IMR-90 (cell line): ENCODE data around the gene ANKRD30A. TPM values are rescaled to one million over a fixed set of nuclear protein-coding genes. Genes with fewer than 3 reads are reported as not detected.

Source experiments
- ATAC-seq: fragments of 200-7000 bp; cut with Tn5 transposase; 2 replicates; pipeline ENCODE4 v1.9.1; 2020; ENCODE audit warnings: low read depth, mild to moderate bottlenecking, moderate library complexity
- BruUV-seq: library from RNA; stranded (reverse); fragments of 400-500 nt; replicated peaks from 2 replicates; lab custom pipeline; 2021; lab: Mats Ljungman, UMichigan
- CTCF ChIA-PET: fragments of 300-600 bp; formaldehyde crosslinking; extraction: SDS; loops from one replicate; lab custom pipeline; 2021; ENCODE audit warnings: antibody characterized with exemption; lab: Yijun Ruan, JAX
- POLR2A ChIA-PET: fragments of 300-600 bp; sonication (Branson Sonifier 250); formaldehyde crosslinking; loops from one replicate; lab custom pipeline; 2022; ENCODE audit warnings: antibody characterized with exemption; ENCODE audit not compliant: unreplicated experiment; lab: Charles Lee
- DNase-seq: peaks from one replicate; pipeline ENCODE4 v3.0.0; 2013
- H2AFZ ChIP-seq: replicated peaks from 2 replicates; pipeline ENCODE3; 2013; ENCODE audit warnings: low read length, mild to moderate bottlenecking; ENCODE audit not compliant: poor library complexity
- H2AK5ac ChIP-seq: 2 replicates; pipeline ENCODE4 v1.6.1; 2013; ENCODE audit warnings: low read depth, low read length, inconsistent platforms
- H2AK9ac ChIP-seq: replicated peaks from 2 replicates; pipeline ENCODE3; 2013; ENCODE audit warnings: mild to moderate bottlenecking, low read depth, low read length, moderate library complexity; ENCODE audit not compliant: poor library complexity
- H2BK120ac ChIP-seq: 2 replicates; pipeline ENCODE4 v1.6.1; 2013; ENCODE audit warnings: low read depth, low read length, inconsistent platforms
- H2BK15ac ChIP-seq: 3 replicates; pipeline ENCODE4 v1.6.1; 2013; ENCODE audit warnings: low read depth, low read length, inconsistent platforms
- H2BK20ac ChIP-seq: 2 replicates; pipeline ENCODE4 v1.6.1; 2013; ENCODE audit warnings: low read depth, mild to moderate bottlenecking, inconsistent platforms, low read length, moderate library complexity
- H2BK5ac ChIP-seq: 2 replicates; pipeline ENCODE4 v1.6.1; 2013; ENCODE audit warnings: mild to moderate bottlenecking, low read depth, low read length, inconsistent platforms; ENCODE audit not compliant: poor library complexity, severe bottlenecking
- H3K14ac ChIP-seq: replicated peaks from 2 replicates; pipeline ENCODE4 v1.6.1; 2013; ENCODE audit warnings: low read depth, low read length, inconsistent platforms
- H3K18ac ChIP-seq: 2 replicates; pipeline ENCODE4 v1.6.1; 2013; ENCODE audit warnings: low read depth, low read length, control low read depth
- H3K23ac ChIP-seq: 2 replicates; pipeline ENCODE4 v1.6.1; 2013; ENCODE audit warnings: low read depth, low read length, inconsistent platforms
- H3K27ac ChIP-seq: 2 replicates; pipeline ENCODE4 v1.5.1; 2013; ENCODE audit warnings: mild to moderate bottlenecking, control low read depth, low read length; ENCODE audit not compliant: insufficient read depth
- H3K27me3 ChIP-seq: 2 replicates; pipeline ENCODE4 v1.6.1; 2013; ENCODE audit warnings: low read length; ENCODE audit not compliant: control insufficient read depth, insufficient read depth
- H3K36me3 ChIP-seq: 2 replicates; pipeline ENCODE4 v1.6.1; 2013; ENCODE audit warnings: low read length, mixed read lengths; ENCODE audit not compliant: control insufficient read depth, insufficient read depth
- H3K4ac ChIP-seq: 2 replicates; pipeline ENCODE4 v1.6.1; 2013; ENCODE audit warnings: low read depth, low read length, inconsistent platforms
- H3K4me1 ChIP-seq: 2 replicates; pipeline ENCODE4 v1.6.1; 2013; ENCODE audit warnings: low read length, mixed read lengths; ENCODE audit not compliant: control insufficient read depth, insufficient read depth
- H3K4me2 ChIP-seq: 2 replicates; pipeline ENCODE4 v1.6.1; 2013; ENCODE audit warnings: low read depth, mild to moderate bottlenecking, control low read depth, low read length, moderate library complexity
- H3K4me3 ChIP-seq: 2 replicates; pipeline ENCODE4 v1.5.1; 2013; ENCODE audit warnings: low read depth, mild to moderate bottlenecking, control low read depth, low read length, moderate library complexity; ENCODE audit not compliant: insufficient read depth
- H3K56ac ChIP-seq: 2 replicates; pipeline ENCODE4 v1.6.1; 2013; ENCODE audit warnings: low read length, inconsistent platforms; ENCODE audit not compliant: insufficient read depth; ENCODE audit errors: extremely low read depth
- H3K79me1 ChIP-seq, 2 experiments: 2 replicates each; pipeline ENCODE4 v1.6.1; 2013; ENCODE audit warnings: low read length in 2 of 2, inconsistent platforms in 1 of 2, low read depth in 1 of 2
- H3K9ac ChIP-seq: 2 replicates; pipeline ENCODE4 v1.6.1; 2013; ENCODE audit warnings: low read depth, low read length, control low read depth
- H3K9me1 ChIP-seq: 2 replicates; pipeline ENCODE4 v1.6.1; 2013; ENCODE audit warnings: low read length, inconsistent platforms; ENCODE audit not compliant: insufficient read depth
- H3K9me3 ChIP-seq: 2 replicates; pipeline ENCODE4 v1.6.1; 2013; ENCODE audit warnings: low read length; ENCODE audit not compliant: control insufficient read depth, insufficient read depth
- H4K20me1 ChIP-seq: 2 replicates; pipeline ENCODE4 v1.6.1; 2013; ENCODE audit warnings: low read length, inconsistent platforms; ENCODE audit not compliant: insufficient read depth
- H4K5ac ChIP-seq: 2 replicates; pipeline ENCODE4 v1.6.1; 2013; ENCODE audit warnings: mild to moderate bottlenecking, low read depth, low read length, control low read depth
- H4K8ac ChIP-seq, 2 experiments: 2 replicates each; pipeline ENCODE4 v1.6.1; 2013; ENCODE audit warnings: low read depth in 2 of 2, low read length in 2 of 2, control low read depth in 1 of 2, inconsistent platforms in 1 of 2
- H4K91ac ChIP-seq: 2 replicates; pipeline ENCODE4 v1.6.1; 2013; ENCODE audit warnings: low read depth, low read length, inconsistent platforms; ENCODE audit not compliant: insufficient read depth
- BHLHE40 ChIP-seq: fragments of 150-350 bp; IDR thresholded peaks from 2 replicates; pipeline ENCODE4 v1.6.1; 2016; ENCODE audit warnings: mild to moderate bottlenecking, low read depth, low read length
- CEBPB ChIP-seq: IDR thresholded peaks from 2 replicates; pipeline ENCODE4 v1.6.1; 2012; ENCODE audit warnings: low read depth, low read length, improper control_type of control experiment
- CHD1 ChIP-seq: IDR thresholded peaks from 2 replicates; pipeline ENCODE4 v1.6.1; 2012; ENCODE audit warnings: low read depth, low read length, improper control_type of control experiment
- FOS ChIP-seq: fragments of 150-350 bp; IDR thresholded peaks from 2 replicates; pipeline ENCODE4 v1.6.1; 2016; ENCODE audit warnings: low read depth, low read length
- MAFK ChIP-seq: IDR thresholded peaks from 2 replicates; pipeline ENCODE4 v1.6.1; 2012; ENCODE audit warnings: low read depth, low read length, improper control_type of control experiment
- MAZ ChIP-seq: IDR thresholded peaks from 2 replicates; pipeline ENCODE4 v1.6.1; 2012; ENCODE audit warnings: low read depth, mild to moderate bottlenecking, low read length, improper control_type of control experiment, moderate library complexity, borderline replicate concordance
- MXI1 ChIP-seq: IDR thresholded peaks from 2 replicates; pipeline ENCODE4 v1.6.1; 2012; ENCODE audit warnings: low read depth, mild to moderate bottlenecking, low read length, moderate library complexity, borderline replicate concordance
- NFE2L2 ChIP-seq: fragments of 150-350 bp; IDR thresholded peaks from 2 replicates; pipeline ENCODE4 v1.6.1; 2016; ENCODE audit warnings: low read depth, mild to moderate bottlenecking, low read length
- POLR2A ChIP-seq: IDR thresholded peaks from 2 replicates; pipeline ENCODE4 v1.6.1; 2012; ENCODE audit warnings: mild to moderate bottlenecking, low read depth, low read length
- RAD21 ChIP-seq: IDR thresholded peaks from 2 replicates; pipeline ENCODE4 v1.6.1; 2012; ENCODE audit warnings: low read length, improper control_type of control experiment
- RCOR1 ChIP-seq: IDR thresholded peaks from 2 replicates; pipeline ENCODE4 v1.6.1; 2012; ENCODE audit warnings: mild to moderate bottlenecking, low read length, improper control_type of control experiment; ENCODE audit not compliant: insufficient replicate concordance
- RFX5 ChIP-seq: IDR thresholded peaks from 2 replicates; pipeline ENCODE4 v1.8.0; 2012; ENCODE audit warnings: low read depth, mild to moderate bottlenecking, low read length, moderate library complexity
- SMC3 ChIP-seq: fragments of 150-350 bp; IDR thresholded peaks from 2 replicates; pipeline ENCODE4 v1.6.1; 2016; ENCODE audit warnings: low read depth, mild to moderate bottlenecking, antibody characterized with exemption, low read length, moderate library complexity
- WGBS, 2 experiments: methylation state at CpG; one replicate each; pipeline versions ENCODE4 v1.1.5 to v1.1.7; 2013; ENCODE audit warnings: missing lambda C conversion rate in 2 of 2; ENCODE audit not compliant: insufficient read length in 1 of 2; ENCODE audit errors: extremely low coverage in 2 of 2; 5-methylcytosine and 5-hydroxymethylcytosine counted together
- dilution Hi-C: fragments of 300-500 bp; cut with HindIII; formaldehyde crosslinking; loops from one replicate; pipeline ENCODE4 v1.14.3; 2018; ENCODE audit warnings: low sequenced_read_pairs; ENCODE audit not compliant: unreplicated experiment
- in situ Hi-C: fragments of 300-500 bp; cut with MboI; formaldehyde crosslinking; loops from 3 replicates; pipeline ENCODE4 v1.14.3; 2019; ENCODE audit warnings: low sequenced_read_pairs, inconsistent platforms, mixed read lengths
- intact Hi-C: fragments of 100-400 bp; cut with micrococcal nuclease; formaldehyde crosslinking; loops from 2 replicates; pipeline ENCODE4 v1.10.0; 2022
- polyA plus RNA-seq, 3 experiments: library from polyadenylated mRNA; depleted of rRNA; stranded (reverse); fragments of >200 nt; gene quantifications; 2 replicates each; pipeline ENCODE4 v1.2.3, GENCODE V29; 2012; ENCODE audit warnings: low replicate concordance in 1 of 3
- total RNA-seq: library from RNA; depleted of rRNA; stranded (reverse); fragments of >200 nt; gene quantifications from 2 replicates; pipeline ENCODE4 v1.2.3, GENCODE V29; 2012
- TF ChIP-seq, protein P1 (sequence below): fragments of 150-350 bp; IDR thresholded peaks from 2 replicates; pipeline ENCODE4 v1.6.1; 2016; ENCODE audit warnings: low read depth, mild to moderate bottlenecking, low read length, moderate library complexity, borderline replicate concordance
- TF ChIP-seq, protein P2 (sequence below): conservative IDR thresholded peaks from 2 replicates; pipeline ENCODE4 v1.5.1; 2012; ENCODE audit warnings: mild to moderate bottlenecking, low read depth, low read length, improper control_type of control experiment
- TF ChIP-seq, protein P3 (sequence below): fragments of 150-350 bp; IDR thresholded peaks from 2 replicates; pipeline ENCODE4 v1.6.1; 2017; ENCODE audit warnings: mild to moderate bottlenecking, antibody characterized with exemption, low read length, low read depth

ANKRD30A gene
- total and polyA plus RNA-seq, 2 of the 4 experiments (the other 2 are of a cell fraction), result not detected

DNA sequence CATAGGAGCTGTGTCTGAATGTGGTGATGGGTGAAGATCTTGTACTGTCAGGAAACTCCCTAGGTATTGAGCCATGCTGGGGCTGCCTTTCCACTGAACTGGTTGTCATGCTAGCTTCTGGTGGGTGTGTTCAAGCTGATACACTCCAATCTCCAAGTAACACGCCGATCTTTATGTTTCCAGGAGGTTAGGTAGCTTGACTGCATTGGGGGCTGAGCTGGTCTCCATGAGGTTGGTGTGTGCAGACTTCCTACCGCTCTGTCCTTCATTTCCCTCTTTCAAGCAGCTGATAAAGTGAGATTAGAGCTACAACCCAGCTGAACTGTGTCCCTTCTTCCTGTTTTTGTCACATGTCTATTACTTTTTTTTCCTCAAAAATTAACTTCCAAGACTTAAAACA is 265.5 kb downstream of the ANKRD30A start:
- H3K14ac ChIP-seq, result no peak overlapping the region
- intact Hi-C loops (no loop called here), dilution Hi-C loops (no loop called here), in situ Hi-C loops (no loop called here)
- ChIA-PET POLR2A (no interaction called here), CTCF (no interaction called here)
- no peak overlapping the region for H4K8ac ChIP-seq
- H3K23ac ChIP-seq, result no peak overlapping the region
- peaks cover 16% of the 10 kb centered on the region for H3K9me3 ChIP-seq
- H2AK5ac ChIP-seq, result no peak overlapping the region
- H3K36me3 ChIP-seq, result no peaks in the 10 kb centered on the region
- H3K18ac ChIP-seq, result no peak overlapping the region
- BruUV-seq, result no TSS peak
- no peak overlapping the region for H2BK120ac ChIP-seq
- no peak overlapping the region for H2BK5ac ChIP-seq
- H2AK9ac ChIP-seq, result no peak overlapping the region
- H3K4ac ChIP-seq, result no peak overlapping the region
- no peaks in the 10 kb centered on the region for H3K79me1 ChIP-seq
- no peak overlapping the region for H3K4me2 ChIP-seq
- H4K91ac ChIP-seq, result no peak overlapping the region
- H2AFZ ChIP-seq, result no peak overlapping the region
- no peak overlapping the region for H2BK20ac ChIP-seq
- H3K27ac ChIP-seq, result no peak overlapping the region
- ATAC-seq (no peak), DNase-seq (no peak)
- no peaks in the 10 kb centered on the region for H4K20me1 ChIP-seq
- no peak overlapping the region for H3K9ac ChIP-seq
- no peak overlapping the region for H3K56ac ChIP-seq
- H3K9me1 ChIP-seq, result no peaks in the 10 kb centered on the region
- TF ChIP-seq, protein P1, sequence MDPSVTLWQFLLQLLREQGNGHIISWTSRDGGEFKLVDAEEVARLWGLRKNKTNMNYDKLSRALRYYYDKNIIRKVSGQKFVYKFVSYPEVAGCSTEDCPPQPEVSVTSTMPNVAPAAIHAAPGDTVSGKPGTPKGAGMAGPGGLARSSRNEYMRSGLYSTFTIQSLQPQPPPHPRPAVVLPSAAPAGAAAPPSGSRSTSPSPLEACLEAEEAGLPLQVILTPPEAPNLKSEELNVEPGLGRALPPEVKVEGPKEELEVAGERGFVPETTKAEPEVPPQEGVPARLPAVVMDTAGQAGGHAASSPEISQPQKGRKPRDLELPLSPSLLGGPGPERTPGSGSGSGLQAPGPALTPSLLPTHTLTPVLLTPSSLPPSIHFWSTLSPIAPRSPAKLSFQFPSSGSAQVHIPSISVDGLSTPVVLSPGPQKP, result no peak
- TF ChIP-seq SMC3 (no peak), NFE2L2 (no peak), MXI1 (no peak), RAD21 (no peak), CHD1 (no peak), RCOR1 (no peak), POLR2A (no peak), RFX5 (no peak), BHLHE40 (no peak), FOS (no peak), MAZ (no peak), MAFK (no peak), CEBPB (no peak)
- TF ChIP-seq, protein P2, sequence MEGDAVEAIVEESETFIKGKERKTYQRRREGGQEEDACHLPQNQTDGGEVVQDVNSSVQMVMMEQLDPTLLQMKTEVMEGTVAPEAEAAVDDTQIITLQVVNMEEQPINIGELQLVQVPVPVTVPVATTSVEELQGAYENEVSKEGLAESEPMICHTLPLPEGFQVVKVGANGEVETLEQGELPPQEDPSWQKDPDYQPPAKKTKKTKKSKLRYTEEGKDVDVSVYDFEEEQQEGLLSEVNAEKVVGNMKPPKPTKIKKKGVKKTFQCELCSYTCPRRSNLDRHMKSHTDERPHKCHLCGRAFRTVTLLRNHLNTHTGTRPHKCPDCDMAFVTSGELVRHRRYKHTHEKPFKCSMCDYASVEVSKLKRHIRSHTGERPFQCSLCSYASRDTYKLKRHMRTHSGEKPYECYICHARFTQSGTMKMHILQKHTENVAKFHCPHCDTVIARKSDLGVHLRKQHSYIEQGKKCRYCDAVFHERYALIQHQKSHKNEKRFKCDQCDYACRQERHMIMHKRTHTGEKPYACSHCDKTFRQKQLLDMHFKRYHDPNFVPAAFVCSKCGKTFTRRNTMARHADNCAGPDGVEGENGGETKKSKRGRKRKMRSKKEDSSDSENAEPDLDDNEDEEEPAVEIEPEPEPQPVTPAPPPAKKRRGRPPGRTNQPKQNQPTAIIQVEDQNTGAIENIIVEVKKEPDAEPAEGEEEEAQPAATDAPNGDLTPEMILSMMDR, result no peak
- TF ChIP-seq, protein P3, sequence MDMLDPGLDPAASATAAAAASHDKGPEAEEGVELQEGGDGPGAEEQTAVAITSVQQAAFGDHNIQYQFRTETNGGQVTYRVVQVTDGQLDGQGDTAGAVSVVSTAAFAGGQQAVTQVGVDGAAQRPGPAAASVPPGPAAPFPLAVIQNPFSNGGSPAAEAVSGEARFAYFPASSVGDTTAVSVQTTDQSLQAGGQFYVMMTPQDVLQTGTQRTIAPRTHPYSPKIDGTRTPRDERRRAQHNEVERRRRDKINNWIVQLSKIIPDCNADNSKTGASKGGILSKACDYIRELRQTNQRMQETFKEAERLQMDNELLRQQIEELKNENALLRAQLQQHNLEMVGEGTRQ, result no peak
- H4K5ac ChIP-seq, result no peak overlapping the region
- no peaks in the 10 kb centered on the region for H3K27me3 ChIP-seq
- H3K4me3 ChIP-seq, result no peak overlapping the region
- H2BK15ac ChIP-seq, result no peak overlapping the region
- H3K4me1 ChIP-seq, result no peaks in the 10 kb centered on the region
- WGBS, 2 experiments, result no CpG with 5 or more reads among the region's 3 CpGs
